A172 (cell line): ENCODE measurements around the gene SNX9. TPM values are rescaled to one million over a fixed set of nuclear protein-coding genes. Genes with fewer than 3 reads are reported as not detected.

Source experiments
- DNase-seq: peaks from one replicate; pipeline ENCODE4 v3.0.0-alpha.2; 2015; ENCODE audit warnings: low spot score
- total RNA-seq: library from RNA; depleted of rRNA; stranded (reverse); fragments of >200 nt; shearing (Covaris generic); gene quantifications from 2 replicates; pipeline ENCODE4 v1.2.3, GENCODE V29; 2014

Gene SNX9
- total RNA-seq, 1 experiment from 2014 or later, result 24.5 TPM

DNA sequence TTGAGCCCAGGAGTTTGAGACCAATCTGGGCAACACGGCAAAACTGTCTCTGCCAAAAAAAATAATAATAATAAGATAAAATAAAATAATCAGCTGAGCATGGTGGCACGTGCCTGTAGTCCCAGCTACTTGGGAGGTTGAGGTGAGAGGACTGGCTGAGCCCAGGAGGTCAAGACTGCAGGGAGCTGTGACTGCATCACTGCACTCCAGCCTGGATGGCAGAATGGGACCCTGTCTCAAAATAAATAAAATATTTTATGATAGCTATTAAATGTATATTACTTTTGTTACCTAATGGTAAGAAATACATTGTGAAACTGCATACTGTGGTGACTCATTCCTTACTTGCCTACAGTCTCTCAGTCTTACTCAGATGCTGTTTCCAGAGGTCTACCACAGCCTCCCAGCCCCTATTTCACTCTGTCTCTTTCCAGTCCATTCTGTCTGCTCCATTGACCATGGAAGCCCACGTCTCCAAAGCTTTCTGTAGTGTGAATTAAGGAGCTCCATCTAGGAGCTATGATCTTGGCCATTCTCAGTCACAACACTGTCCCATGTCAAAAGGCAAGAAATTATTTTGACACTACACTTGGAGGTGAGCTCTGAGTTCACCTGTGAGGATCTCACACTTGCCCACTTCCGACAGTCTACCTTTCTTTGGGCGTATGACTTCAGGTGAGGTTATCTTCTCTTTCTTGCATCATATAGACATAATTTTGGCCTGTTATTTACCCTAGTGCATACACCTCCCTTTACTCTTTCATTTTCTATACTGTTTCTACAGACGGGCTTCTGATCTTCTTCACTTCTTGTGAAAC, 22.4 kb upstream of the SNX9 start:
- DNase-seq, result no peak

DNA sequence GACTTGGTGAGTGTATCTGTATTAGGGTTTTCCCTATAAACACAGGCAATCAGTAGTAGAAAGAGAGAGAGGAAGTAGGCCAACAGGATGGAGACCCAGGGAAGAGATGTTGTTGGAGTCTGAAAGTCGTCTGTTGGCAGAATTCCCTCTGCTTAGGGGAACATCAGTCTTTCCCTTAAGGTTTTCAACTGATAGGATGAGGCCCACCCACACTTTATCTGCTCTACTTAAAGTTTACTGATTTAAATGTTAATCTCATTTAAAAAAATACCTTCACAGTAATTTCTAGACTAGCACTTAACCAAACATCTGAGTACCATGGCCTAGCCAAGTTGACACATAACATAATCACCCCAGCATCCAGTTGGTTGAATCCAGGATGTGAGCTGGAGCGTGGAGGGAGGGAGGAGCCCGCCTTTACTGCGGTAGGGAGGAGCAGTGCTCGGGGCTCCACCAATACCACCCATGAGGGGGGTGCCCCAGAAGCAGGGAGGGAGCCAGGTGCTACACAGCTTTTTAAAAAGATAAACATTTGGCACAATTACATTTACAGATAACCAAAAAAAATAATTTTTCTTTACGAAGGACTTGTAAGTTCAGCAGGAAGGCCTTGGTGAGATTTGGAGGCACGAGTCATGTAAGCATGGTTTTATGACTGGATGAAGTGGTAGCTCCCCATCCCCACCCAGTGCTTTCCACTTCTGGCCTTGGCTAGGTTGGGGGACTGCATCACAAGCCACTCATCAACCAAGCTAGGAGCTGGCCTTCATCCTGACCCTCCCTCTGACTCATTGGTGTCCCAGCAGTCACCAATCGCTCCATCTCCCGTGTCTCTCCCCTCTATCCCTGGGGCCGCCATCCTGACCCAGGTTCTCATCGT, 18.4 kb upstream of the SNX9 start:
- DNase-seq, result no peak

DNA sequence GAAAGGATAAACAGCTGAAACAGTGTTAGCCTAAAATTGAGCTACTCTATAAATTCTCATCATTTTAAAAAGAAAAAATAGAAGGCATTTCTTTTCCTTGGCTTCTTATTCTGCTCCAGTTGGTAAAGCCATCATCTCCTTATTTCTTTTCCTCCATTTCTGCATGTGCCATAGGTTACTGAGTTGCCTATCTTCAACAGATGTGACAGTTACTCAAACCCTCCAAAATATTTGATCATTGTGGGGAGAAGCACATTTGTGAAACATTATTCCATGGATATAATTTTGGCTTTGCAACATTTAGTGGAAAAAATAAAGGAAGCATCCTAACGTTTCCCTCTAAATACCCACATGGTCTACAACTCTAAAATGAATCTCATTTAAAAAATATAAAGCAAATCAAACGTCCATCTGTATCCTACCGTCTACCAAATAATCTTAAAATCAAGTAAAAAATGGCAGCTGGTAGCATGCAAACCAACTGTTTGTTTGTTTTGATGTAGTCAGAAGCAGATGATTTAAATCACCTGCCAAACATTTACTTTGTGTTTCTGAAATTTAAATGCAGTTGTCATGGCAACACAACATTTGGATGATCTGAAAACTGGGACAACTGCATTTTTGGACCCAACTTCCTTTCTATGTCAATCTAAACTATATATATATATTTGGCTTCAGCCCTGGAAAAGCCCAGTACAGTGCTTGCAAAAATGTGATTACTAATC, 16.8 kb upstream of the SNX9 start:
- no peak for DNase-seq

DNA sequence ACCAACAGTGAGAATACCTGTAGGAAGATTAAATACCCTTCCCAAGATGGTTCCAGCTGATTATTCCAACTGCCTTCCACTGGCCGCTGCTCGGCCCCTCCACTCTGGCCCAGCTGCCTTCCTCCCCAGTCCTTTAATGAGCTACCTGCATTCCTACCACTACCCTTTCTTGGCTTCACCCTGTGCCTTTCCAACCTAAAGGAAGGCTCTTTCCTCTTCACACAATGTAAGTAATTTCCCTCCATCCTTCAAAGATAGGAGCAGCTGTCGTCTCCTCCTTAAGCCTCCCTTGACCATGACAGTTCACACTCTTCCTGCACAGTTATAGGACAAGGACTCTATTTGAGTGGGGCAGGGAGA, 16.2 kb upstream of the SNX9 start:
- no peak for DNase-seq

DNA sequence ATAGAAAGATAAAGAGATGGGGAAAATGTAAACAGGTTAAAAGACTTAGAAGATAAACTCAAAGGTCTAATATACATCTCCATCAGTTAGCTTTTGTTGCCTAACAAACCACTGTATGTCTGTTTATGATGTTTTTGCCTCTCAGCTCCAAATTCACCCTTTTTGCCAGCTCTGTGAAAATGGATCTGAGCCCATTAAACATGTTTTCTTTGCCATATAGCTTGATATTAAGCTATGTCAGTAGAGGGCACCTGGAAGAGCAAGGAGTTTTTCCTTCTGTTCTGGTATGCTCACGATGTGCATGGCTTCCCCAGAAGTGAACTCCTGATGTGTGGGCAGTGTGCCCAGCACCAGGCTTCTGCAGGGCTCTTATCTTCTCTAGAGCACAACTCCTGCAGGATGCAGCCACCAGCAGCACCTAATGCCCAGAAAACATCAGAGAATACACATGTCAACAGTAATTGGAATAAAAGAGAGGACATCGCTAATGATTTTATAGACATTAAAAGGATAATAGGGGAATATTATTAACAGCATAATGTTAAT, 14.6 kb upstream of the SNX9 start:
- no peak for DNase-seq

DNA sequence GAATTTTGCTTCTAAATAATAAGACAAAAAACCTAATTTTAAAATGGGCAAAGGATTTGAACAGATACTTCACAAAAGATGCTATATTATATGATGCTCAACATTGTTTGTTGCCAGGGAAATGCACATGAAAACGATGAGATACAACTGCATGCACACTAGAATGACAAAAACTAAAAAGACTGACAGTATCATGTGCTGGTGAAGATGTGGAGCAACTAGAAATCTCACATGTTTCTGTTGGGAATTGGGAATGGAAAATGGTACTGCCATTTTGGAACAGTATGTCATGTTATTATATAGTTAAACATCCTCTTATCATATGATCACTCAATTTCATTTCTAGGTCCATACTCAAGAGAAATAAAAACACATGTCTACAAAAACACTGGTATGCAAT, 13.4 kb upstream of the SNX9 start:
- no peak for DNase-seq

DNA sequence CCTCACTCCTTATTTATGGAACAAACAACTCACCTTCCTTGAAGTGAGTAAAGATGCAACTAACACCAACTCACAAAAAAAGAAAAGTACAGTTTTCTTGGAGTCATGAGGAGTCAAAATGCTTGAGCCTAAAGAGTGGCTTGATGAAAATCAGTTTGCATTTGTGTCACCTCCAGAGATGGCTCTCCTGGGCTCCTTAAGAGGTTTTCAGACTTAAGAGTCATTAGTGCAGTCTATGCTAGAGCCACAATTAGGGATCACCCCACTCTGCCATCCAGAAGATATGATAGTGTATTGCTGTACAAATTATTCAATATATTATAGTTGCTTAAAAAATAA, 11.9 kb upstream of the SNX9 start:
- no peak for DNase-seq

DNA sequence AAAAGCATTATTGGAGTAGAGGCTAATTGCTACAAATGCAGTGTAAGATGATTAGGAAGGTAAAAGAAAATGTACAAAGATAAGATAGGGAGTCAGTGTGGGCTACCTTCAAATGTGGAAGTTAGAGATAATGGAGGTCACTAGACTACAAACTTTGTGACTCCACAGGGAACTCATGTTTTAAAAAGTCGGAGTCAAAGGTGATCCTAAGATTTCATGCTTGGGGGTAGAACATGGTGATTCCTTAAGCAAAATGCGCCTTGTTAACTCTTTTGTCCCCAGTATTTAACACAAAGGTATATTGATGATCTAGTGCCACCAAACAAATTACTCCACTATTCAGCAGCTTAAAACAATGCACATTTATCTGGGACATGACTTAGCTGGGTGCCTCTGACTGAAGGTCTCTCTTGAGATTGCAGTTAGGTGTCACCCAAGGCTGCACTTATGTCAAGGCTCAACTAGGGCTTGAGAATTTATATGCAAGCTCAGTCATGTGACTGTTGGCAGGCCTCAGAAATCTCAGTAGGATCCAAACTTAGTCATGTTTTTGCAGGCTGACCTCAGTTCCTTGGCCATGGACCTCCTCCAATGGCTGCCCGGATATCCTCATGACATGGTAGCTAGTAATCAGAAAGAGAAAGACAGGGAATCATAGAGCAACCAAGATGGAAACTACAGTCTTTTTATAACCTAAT, 11.4 kb upstream of the SNX9 start:
- no peak for DNase-seq

DNA sequence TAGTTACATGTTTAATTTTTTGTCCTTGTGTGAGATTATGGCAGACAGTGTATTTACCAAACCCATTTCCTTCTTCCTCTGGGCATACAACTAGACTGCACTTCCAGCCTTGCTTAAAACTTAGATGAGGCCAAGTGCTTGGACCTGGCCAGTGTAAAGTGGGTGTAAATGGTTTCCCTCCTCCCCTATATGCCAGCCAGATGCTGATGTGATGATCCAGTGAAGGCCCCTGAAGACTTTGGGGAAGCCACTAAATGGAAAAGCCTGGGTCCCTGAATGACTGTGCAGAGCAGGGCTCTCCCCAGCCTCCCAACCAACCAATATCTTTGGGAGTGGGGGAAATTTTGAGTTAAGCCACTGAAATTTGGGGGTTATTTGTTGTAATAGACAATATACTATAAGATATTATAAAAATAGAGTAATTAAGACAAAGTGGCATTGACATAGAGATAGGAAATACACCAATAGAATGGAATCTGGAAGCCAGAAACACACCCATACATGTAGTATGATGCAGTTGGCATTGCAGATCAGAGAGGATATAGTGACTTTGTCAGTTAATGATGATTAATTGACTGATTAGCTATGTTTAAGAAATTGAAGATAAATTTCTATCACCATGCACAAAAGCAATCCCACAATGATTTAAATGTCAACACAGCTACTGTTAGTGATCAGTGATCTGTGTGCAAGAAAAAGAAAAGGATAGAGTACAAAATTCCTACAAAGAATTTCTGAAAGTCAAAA, 10.4 kb upstream of the SNX9 start:
- no peak for DNase-seq

DNA sequence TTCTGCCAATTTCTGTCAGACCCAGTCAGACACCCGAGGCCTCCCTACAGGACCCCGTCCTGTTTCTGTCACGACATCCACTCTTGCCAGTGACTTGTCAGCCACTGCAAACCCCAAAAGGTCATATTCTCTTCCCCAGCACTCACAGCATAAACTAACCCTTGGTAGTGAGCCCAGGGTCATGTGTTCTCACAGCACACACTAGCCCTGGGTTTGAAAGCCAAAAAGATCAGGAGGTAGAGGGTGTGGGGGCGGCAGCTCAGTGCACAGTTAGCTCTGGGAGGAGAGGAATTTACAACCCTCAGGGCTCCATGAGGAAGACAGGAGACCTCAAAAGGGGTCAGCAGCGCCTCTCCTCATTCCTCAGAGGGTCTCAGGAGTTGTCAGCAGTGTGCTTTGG, 9.9 kb upstream of the SNX9 start:
- no peak for DNase-seq

DNA sequence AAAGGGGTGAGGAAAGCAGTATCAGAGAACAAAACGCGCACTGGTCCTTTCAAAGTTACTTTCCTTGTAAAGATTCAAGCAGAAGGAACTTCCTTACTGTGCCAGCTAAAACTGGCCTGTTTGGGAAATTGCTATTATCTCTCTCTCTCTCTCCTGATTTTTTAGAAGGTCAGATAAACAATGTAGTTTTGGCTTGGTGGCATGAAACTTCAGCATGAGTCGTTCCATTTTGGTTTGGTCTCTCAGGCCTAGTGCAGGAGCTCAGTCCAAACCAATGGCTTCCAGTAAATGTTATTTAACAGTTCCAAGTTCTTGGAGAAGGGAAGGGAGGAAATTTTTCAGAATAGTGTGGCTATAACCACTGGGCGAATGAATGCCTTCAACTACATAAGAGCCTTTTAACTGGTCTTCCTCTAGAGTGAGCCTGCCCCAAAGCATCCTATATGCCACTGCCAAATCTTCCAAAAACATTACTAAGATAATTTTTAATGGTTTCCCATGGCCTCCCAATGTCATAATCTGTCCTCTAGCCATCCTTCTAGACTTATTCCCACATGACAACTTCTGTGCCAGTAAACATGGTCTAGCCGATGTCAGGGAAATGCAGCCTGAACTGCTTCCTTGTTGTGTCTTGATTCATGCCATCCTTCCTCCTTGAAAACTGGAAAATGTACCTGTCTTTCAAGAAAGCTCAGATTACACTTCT, 9.1 kb upstream of the SNX9 start:
- peak; percentile 49 for DNase-seq

DNA sequence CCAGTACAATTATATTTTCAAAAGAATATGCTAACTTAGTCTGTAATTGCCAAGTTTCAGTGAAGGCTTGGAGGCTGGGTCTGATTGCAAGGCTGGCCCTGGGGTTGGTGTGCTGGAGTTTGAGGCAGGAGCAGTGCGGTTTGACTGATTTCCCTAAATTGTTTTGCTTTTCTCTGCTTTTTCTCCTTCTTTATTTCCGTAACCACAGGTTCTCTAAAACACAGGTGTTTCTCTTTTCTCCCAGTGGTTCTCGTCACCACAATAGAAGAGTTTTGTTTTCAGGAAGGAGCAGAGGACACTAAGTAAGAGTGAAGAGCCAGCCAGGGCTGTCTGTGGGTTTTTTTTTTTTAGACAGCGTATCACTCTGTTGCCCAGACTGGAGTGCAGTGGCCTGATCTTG, 8.2 kb upstream of the SNX9 start:
- no peak for DNase-seq

DNA sequence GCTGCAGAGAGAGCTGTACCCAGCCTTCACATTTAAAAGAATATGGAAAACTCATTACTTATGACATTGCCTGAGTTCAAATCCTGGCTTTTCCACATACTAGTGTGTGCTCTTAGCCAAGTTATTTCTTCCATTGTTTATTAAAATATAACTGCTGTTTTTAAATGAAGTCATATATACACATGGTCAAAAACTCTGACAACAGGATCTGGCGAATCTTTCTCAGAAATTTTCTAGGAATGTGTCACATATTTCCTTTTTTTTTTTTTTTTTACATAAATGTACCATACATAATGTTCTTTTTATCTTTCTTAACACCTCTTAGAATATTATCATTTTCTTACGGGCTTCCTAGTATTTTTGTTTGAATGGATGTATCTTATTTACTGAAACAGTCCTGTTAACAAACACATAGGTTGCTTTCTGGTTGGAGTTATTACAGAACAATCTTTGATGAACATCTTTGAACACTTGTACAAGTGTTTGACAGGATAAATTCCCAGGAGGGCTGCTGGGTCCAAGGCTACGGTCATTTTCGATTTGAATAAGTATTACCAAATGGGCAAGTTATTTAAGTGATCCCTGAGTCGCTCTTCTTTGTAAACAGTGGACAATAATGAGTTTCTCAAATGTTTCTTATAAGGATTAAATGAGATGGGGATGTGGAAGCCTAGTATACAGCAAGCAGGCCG, 1.6 kb upstream of the SNX9 start:
- no peak for DNase-seq

DNA sequence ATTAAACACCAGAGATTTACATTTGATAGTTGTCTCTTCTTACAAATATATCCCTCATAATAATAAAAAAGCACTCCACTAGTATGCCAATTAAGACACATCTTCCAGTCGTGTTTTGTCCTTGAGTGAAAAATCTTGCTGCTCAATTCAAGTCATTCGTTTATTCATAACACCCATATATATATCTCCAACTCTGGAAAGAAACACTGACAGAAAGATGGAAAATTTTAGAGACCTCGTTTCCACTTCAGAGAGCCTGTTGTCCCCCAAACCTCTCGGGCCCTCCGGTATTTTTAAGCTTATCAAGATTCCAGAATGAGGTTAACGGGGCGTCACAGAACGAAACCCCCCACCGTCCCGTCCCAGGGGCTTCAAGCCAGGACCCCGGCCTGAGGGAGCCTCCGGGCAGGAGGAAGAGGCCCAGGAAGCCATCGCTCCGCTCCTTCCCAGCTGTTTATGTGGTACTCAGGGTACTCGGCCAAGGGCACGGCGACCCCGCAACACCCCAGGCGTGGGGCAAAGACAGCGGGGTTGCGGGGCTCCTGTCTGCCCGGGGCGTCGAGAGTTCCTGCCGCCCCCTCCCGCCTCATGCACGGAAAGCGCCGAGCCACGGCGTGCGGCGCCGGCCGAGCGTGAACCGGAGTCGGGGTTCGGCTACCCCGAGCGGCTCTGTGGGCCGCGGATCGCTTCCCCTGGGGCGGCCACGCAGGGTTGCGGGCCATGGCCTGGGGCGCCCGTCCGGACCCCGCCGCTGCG, 623 bp upstream of the SNX9 start:
- no peak for DNase-seq

DNA sequence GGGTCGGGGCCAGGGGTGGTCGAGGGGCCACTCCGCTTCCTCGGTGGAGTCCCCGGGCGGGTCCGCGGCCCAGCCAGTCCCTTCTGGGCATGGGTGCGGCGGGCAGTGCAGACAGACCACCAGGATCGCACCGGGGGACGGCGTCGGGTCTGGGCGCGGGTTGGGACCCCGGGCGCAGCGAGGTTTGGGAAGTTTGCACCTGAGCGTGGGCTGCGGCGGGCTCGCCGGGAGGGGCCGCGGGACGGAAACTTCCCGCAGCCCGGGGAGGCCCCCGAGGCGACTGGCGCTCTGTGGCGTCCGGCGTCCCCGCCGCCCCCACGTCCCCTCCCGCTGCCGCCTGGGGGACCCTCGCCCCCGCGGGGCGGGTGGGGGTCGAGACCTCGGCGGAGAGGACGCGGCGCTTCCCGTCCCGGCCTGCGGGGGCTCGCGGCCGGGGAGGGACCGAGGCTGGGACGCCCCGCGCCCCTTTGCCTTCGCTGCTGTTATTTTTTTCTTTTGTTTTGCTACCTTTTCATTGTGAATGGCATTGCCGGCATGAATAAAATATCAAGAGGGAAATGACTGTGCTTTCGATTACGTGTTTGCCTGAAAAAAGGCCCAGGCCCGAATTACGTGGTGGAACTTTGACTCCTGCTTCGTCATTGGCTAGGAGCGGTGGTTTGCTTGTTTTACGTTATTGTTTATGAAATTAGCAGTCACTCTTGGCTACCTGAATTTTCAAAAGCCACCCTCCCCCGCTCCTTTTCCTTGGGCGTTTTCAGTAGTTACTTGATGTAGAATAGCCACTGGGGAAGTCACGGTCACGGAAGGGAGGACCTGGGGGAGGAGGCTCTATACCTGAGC, 703 bp downstream of the SNX9 start:
- peak; percentile 36 for DNase-seq

DNA sequence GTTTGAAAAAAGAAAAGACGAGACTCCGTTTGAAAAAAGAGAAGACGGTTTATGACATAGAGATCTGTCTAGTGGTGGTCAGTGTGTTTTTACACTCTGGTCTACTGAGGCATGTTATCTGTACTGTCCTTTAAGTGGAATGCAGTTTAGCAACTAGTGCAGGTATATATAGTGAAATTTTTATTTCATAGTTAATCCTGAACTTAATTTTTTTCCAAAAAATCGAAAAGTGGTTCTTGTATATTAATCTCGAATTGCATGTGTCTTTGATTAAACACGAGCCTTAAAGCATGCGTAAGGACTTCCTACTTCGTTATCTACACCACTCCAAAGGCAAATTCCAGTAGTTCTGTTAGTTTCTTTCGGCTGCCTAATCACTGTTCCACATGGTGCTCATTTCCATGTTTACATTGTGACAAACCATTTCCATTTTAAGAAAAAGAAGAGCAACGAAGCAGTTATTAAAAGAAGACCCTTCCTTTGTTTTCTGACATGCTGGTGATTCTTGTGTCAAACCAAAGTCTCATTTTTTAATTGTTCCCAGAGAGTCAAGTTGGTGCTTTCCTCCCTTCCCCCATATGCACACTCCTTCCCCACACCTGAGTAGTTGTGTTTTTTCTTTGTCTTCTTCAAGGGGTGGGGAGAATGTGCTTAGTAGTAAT, 2.3 kb downstream of the SNX9 start:
- no peak for DNase-seq

DNA sequence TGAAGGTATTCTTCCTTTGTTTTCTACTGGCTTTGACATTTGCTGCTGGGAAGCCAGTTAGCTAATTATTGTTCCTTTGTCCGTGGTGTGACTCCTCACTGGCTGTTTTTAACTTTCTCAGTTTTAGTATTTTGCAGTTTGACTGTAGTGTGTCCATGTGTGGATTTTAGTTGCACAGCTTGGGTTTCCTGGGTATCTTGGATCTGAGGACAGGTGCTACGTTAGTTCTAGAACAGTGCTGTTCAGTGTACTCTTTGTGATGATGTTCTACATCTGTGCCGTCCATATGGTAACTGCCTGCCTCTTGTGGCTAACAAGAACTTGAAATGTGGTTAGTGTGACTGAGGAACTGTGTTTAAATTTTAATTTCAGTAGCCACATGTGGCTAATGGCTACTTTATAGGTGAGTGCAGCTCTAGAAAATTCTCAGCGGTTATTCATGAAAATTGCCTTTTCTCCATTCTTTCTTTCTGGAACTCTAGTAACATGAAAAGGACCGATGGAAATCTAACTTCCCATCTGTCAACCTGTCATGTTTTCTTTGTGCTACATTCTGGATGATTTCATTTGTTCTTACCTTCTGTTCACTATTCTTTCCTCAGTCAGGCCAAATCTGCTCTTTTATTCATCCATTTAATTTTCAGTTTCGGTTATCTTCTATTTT, 7.4 kb downstream of the SNX9 start:
- DNase-seq, result no peak
